ENCODE data around the gene PCBD1.

GRCh38 chr10:70921285-70921684, 32.9 kb upstream of the PCBD1 start:
- TF ChIP-seq, protein P1, sequence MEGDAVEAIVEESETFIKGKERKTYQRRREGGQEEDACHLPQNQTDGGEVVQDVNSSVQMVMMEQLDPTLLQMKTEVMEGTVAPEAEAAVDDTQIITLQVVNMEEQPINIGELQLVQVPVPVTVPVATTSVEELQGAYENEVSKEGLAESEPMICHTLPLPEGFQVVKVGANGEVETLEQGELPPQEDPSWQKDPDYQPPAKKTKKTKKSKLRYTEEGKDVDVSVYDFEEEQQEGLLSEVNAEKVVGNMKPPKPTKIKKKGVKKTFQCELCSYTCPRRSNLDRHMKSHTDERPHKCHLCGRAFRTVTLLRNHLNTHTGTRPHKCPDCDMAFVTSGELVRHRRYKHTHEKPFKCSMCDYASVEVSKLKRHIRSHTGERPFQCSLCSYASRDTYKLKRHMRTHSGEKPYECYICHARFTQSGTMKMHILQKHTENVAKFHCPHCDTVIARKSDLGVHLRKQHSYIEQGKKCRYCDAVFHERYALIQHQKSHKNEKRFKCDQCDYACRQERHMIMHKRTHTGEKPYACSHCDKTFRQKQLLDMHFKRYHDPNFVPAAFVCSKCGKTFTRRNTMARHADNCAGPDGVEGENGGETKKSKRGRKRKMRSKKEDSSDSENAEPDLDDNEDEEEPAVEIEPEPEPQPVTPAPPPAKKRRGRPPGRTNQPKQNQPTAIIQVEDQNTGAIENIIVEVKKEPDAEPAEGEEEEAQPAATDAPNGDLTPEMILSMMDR (IDR thresholded peaks at IDR 0.05) = no peak
- no peak for TF ChIP-seq EZH2 (IDR thresholded peaks at IDR 0.05)

All from neural progenitor cell (in vitro differentiated cells).